Thoracic aorta (tissue), 2 donors: ENCODE results near the gene JMJD4. TPM values are rescaled to one million over a fixed set of nuclear protein-coding genes. Genes with fewer than 3 reads are reported as not detected.

ENCODE experiments used
- ATAC-seq: fragments of 150-250 bp; one replicate; pipeline ENCODE4 v1.8.0; 2017; ENCODE audit warnings: low read depth; ENCODE audit not compliant: insufficient number of reproducible peaks, low FRiP score
- DNase-seq: peaks from one replicate; pipeline ENCODE4 v3.0.0-alpha.2; 2020; ENCODE audit warnings: low spot score
- H3K27ac ChIP-seq, 2 donors: fragments of 200-600 bp; sonication (generic); 1 replicate in 1 of 2; 2 replicates in 1 of 2; pipeline ENCODE4 v1.5.1; 2016; ENCODE audit warnings: mild to moderate bottlenecking in 2 of 2, moderate library complexity in 2 of 2
- H3K27me3 ChIP-seq: fragments of 200-600 bp; sonication (generic); replicated peaks from 2 replicates; pipeline ENCODE4 v1.6.0; 2016; ENCODE audit warnings: mild to moderate bottlenecking; ENCODE audit not compliant: insufficient read depth
- H3K36me3 ChIP-seq: fragments of 200-600 bp; sonication (generic); one replicate; pipeline ENCODE4 v1.5.1; 2016
- H3K4me1 ChIP-seq, 2 donors: fragments of 200-600 bp; sonication (generic); 1 replicate in 1 of 2; 2 replicates in 1 of 2; pipeline versions ENCODE4 v1.5.1 to v1.6.0; 2016; ENCODE audit warnings: low read depth in 2 of 2, mild to moderate bottlenecking in 1 of 2; ENCODE audit not compliant: control insufficient read depth in 1 of 2
- H3K4me3 ChIP-seq: fragments of 200-600 bp; sonication (generic); 2 replicates; pipeline ENCODE4 v1.5.1; 2016; ENCODE audit warnings: mild to moderate bottlenecking
- H3K9me3 ChIP-seq: fragments of 200-600 bp; sonication (generic); 2 replicates; pipeline ENCODE4 v1.5.1; 2016
- total RNA-seq, 2 donors: library from RNA; depleted of rRNA; stranded (reverse); fragments of >200 nt; gene quantifications; one replicate each; pipeline versions ENCODE4 v1.1.0 to v1.2.3, GENCODE V29; 2016
- TF ChIP-seq, protein P1 (sequence below): fragments of 200-600 bp; sonication (generic); IDR thresholded peaks from one replicate; pipeline ENCODE4 v1.5.1; 2019; ENCODE audit warnings: antibody characterized with exemption

The JMJD4 gene
- total RNA-seq, 2 donors from 2014 or later, result 19.4 to 24.2 TPM

DNA sequence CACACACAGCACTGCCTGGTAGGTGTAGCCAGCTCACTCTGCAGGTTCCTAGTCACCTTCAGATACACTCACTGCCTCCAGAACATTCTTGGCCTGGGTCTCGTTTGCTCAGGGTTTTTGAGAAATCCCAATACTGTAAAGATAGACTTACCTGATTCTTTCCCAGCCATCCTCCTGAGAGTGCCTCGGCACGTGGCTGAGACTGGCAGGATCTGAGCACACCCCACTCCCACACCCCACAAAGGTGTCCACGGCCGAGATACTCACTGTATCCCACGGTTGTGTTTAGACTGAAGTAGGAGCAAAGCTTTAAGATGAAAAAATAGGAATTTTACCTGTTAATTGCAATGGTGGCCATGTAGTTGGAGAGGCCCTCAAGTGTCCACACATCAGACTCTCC is 33.5 kb upstream of the JMJD4 start:
- Histone ChIP-seq H3K36me3 (peaks cover 22% of the 10 kb centered on the region), H3K9me3 (no peaks in the 10 kb centered on the region), H3K4me3 (no peak overlapping the region), H3K27ac (no peak overlapping the region), H3K4me1 (no peaks in the 10 kb centered on the region), H3K27me3 (no peaks in the 10 kb centered on the region)
- no peak for ATAC-seq
- DNase-seq, result no peak
- TF ChIP-seq, protein P1, sequence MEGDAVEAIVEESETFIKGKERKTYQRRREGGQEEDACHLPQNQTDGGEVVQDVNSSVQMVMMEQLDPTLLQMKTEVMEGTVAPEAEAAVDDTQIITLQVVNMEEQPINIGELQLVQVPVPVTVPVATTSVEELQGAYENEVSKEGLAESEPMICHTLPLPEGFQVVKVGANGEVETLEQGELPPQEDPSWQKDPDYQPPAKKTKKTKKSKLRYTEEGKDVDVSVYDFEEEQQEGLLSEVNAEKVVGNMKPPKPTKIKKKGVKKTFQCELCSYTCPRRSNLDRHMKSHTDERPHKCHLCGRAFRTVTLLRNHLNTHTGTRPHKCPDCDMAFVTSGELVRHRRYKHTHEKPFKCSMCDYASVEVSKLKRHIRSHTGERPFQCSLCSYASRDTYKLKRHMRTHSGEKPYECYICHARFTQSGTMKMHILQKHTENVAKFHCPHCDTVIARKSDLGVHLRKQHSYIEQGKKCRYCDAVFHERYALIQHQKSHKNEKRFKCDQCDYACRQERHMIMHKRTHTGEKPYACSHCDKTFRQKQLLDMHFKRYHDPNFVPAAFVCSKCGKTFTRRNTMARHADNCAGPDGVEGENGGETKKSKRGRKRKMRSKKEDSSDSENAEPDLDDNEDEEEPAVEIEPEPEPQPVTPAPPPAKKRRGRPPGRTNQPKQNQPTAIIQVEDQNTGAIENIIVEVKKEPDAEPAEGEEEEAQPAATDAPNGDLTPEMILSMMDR, result no peak

DNA sequence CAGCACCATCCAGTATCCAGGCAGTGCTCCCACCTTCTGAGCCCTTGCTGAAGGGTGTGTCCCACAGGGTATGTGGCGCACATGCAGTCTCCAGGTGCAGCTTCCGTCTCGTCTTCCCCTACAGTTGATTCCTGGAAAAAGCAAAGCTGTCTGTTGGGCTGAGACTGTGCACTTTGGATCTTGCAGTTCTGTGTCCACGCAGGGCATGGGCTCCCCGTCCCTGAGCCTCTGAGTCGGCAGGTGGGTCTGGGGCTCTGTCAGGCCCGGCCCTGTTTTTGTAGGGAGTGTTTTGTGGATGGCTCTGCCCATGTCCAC is 33.0 kb upstream of the JMJD4 start:
- no peak overlapping the region for H3K4me3 ChIP-seq
- H3K9me3 ChIP-seq, result no peaks in the 10 kb centered on the region
- no peaks in the 10 kb centered on the region for H3K27me3 ChIP-seq
- no peak for ATAC-seq
- TF ChIP-seq, protein P1, result no peak
- no peak overlapping the region for H3K27ac ChIP-seq
- H3K4me1 ChIP-seq, result no peaks in the 10 kb centered on the region
- peaks cover 22% of the 10 kb centered on the region for H3K36me3 ChIP-seq
- DNase-seq, result no peak

DNA sequence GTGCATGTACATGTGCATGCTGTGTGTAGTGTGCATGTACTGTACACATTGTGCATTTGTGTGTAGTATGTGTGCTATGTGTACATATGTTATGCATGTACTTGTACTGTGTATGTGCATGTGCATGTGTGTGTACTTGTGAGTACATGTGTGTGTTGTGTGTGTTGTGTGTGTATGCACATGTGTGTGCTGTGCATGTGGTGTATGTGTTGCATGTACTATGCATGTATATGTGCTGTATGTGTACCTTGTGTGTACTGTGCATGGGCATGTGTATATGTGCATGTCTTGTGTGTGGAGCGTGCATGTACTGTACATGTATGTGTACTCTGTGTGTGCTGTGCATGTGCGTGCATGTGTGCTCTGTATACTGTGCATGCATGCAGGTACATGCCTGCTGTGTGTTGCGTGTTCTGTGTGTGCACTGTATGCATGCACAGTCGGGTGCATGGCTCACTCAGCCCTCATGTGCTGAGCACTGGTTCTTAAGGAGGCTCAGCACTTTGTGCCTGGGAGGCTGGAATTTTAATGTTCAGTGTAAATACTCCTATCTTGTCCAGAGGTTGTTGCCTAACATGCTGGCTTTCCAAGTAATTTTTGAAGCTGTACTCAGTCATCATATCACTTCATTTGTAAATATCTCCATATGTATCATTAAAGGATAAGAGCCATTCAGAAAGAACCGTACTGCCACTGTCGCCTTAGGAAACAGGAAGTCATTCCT is 32.5 kb upstream of the JMJD4 start:
- TF ChIP-seq, protein P1, result no peak
- H3K27ac ChIP-seq, result no peak overlapping the region
- H3K36me3 ChIP-seq, result peaks cover 22% of the 10 kb centered on the region
- H3K27me3 ChIP-seq, result no peaks in the 10 kb centered on the region
- H3K4me3 ChIP-seq, result no peak overlapping the region
- no peak for DNase-seq
- no peaks in the 10 kb centered on the region for H3K9me3 ChIP-seq
- ATAC-seq, result no peak
- H3K4me1 ChIP-seq, result peaks cover 3 to 5% of the 10 kb centered on the region in 2 donors

DNA sequence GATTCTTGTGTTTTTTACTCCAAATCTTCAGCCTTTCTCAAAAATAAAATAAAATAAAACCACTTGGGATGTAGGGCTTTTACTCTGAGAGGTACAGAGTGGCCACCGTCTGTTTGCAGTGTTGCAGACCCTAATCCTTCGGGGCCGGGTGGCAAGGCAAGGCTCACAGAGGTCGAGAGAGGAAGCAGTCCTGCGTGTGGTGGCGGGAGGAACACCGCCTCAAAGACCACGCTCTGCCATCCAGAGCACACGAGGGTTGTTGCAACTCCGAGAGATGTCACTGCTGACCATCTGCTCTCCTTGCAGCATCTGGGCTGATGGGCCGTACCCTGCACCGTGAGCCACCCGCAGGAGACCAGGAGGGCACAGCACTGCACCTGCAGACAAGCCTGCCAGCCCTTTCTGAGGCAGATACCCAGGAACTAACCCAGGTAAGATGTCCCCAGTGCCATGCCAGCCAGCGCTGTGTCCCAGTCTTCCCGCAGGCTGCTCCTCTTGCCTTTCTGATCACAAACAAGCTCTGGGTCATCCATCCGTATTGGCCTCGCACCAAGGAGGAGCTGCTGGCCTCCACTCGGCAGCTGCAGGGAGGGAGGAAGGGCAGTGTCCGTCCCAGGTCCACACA is 31.7 kb upstream of the JMJD4 start:
- Histone ChIP-seq H3K9me3 (no peaks in the 10 kb centered on the region), H3K27me3 (no peaks in the 10 kb centered on the region), H3K4me1 (peaks cover 4 to 11% of the 10 kb centered on the region in 2 donors), H3K27ac (no peak overlapping the region), H3K4me3 (no peak overlapping the region), H3K36me3 (peaks cover 22% of the 10 kb centered on the region)
- TF ChIP-seq, protein P1, result no peak
- no peak for ATAC-seq
- DNase-seq, result no peak

DNA sequence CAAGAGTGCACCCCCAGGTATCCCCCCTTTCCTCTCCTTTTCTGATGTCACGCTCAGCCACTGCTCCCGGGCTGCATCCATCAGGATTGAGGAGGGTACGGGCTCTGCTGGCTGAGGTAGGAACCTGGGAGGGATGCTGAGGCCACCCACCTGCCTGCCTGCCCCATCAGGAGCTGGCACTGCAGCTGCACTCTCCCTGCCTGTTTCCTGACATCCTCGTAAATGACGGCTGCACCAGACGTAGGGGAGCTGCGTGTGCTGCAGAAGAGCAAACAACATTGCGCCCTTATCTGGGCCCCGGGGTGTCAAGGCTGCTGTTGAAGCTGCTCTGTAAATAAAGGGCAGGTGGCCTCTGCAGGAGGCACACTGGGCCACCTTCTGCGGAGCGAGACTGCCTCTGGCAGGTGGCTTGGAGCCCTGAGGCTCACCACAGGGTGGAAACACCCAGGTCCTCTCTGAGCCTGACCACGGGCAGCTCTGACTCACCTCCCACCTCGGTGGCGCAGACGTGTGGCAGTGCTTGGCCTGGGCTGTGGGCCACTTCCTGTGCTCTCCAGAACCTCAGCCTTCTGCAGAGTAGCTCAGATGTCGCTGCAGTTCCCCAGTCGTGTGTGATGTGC is 31.0 kb upstream of the JMJD4 start:
- Histone ChIP-seq H3K27ac (no peak overlapping the region), H3K4me1 (peaks cover 4 to 11% of the 10 kb centered on the region in 2 donors), H3K36me3 (peaks cover 22% of the 10 kb centered on the region), H3K27me3 (no peaks in the 10 kb centered on the region), H3K9me3 (no peaks in the 10 kb centered on the region), H3K4me3 (no peak overlapping the region)
- TF ChIP-seq, protein P1, result no peak
- ATAC-seq, result no peak
- DNase-seq, result no peak
